SIG-M5 (cell line): ENCODE data around the gene TCF4.

ENCODE experiments used
- DNase-seq: peaks from one replicate; lab custom pipeline; 2025; lab: John Stamatoyannopoulos, UW

The TCF4 gene

DNA sequence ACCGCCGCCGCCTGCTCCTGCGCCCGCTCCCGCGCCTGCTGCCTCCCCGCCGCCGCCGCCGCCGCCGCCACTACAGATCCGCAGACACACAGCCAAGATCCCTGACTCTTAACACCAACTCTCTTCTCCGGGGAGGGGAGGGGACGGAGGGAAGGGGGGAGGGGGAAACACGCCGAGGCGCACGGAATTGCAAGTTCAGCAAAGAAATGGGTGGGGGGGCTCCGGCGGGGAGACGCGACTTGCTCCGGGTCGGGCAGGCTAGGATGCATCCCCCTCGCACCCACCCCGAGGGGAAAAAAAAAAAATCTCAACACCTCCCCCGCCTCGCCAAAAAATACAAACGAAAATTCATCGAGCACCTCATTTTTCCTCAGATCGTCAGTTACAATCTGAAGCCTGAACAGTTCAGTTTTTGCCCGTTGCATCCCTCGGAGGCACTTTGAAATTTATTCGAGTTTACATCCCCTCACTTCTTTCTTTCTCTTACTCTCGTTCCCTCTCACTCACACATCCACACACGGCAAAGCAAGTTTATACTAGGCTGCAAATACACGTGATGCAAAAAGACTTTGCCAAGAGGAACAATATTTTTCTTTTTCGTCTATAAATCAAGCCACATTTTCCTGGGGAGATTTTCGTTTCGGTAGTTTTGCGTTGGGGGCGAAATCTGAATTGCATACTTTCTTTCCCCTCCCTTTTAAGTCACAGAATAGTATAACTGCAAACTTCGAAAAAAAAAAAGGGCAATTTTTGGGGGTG lies at the start of gene TCF4:
TSS of gene TCF4 (minus strand) at position 82 of the 759 bp plus-strand sequence. CDS start 1,076 bp downstream, outside the sequence.
- no peak for DNase-seq

DNA sequence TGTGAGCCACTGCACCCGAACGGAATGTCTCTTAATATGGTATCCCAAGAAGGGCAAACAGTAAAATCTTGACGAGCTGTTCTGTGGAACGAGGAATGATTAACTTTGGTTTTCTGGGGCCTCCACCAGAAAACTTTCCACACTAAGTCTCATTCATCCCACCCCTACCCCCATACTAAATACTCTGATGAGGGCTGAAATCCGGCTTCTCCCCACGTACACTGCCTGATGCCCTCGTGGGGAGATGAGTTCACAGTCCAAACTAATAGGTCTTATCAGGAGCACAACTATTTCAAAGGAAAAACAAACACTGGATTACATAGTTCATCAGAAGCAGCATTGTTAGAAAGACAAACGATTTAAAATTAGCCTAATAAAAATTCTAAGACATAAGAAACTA lies 49.2 kb upstream of the TCF4 start:
- DNase-seq = no peak

- no peak for DNase-seq
These were observed 47.4 kb upstream of the TCF4 start for GRCh38 chr18:55635439-55635838.

- peak; percentile 60 for DNase-seq
These were observed 46.6 kb upstream of the TCF4 start for GRCh38 chr18:55634545-55634944.

DNA sequence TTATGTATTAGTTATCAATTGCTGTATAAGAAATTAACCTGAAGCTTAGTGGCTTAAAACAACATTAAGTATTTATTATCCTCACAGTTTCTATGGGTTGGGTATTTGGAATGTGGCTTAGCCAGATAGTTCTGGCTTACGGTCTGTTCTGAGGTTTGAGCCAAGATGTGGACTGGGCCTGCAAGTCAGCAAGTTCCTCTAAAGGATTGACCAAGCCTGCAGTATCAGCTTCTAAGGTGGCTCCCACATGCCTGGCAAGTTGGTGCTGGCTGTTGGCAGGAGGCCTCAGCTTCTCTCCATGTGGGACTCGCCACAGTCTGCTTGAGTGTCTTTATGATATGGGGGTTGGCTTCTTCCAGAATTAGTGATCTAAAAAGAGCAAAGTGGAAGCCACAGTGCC lies 45.0 kb upstream of the TCF4 start:
- DNase-seq = no peak

DNA sequence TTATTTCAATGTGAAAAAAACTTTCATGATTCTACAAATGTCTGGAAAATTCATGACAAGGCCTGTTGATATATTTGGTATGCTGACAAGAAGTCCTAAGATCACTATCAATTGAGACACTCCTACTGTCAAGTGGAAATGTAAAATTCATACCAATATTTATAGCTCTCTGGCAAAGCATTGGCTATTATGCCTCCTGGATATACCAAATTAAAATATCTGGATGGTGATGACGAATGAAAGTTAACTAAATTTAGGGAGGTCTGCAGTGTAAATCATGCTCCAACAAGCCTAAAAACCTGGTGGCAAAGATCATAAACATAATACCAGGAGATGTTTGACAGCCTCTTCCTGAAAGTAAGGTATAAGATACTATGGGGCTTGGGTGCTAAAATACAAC lies 41.1 kb upstream of the TCF4 start:
- no peak for DNase-seq

GRCh38 chr18:55627007-55627406 lies 39.0 kb upstream of the TCF4 start:
- no peak for DNase-seq

- DNase-seq = no peak
These were observed 37.9 kb upstream of the TCF4 start for GRCh38 chr18:55625901-55626300.

GRCh38 chr18:55623626-55624025 lies 35.6 kb upstream of the TCF4 start:
- DNase-seq = no peak

DNA sequence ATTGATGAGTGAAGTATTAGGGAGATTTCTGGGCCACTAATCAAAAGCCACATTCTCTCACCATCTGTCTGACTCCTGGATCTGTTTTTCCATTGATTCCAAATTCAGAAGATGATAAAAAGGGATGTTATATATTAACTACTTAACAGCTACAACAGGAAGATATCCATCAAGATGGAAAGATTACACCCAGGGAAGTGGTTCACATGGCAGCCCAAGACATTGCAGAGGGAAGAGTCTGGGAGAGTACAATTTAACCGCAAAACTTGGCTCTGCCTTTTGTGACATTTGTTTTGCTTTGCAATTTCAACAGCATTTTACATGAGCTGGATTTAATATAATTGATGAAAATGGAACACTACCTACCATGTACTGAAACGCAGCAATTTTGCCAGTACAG lies 22.5 kb upstream of the TCF4 start:
- no peak for DNase-seq

DNA sequence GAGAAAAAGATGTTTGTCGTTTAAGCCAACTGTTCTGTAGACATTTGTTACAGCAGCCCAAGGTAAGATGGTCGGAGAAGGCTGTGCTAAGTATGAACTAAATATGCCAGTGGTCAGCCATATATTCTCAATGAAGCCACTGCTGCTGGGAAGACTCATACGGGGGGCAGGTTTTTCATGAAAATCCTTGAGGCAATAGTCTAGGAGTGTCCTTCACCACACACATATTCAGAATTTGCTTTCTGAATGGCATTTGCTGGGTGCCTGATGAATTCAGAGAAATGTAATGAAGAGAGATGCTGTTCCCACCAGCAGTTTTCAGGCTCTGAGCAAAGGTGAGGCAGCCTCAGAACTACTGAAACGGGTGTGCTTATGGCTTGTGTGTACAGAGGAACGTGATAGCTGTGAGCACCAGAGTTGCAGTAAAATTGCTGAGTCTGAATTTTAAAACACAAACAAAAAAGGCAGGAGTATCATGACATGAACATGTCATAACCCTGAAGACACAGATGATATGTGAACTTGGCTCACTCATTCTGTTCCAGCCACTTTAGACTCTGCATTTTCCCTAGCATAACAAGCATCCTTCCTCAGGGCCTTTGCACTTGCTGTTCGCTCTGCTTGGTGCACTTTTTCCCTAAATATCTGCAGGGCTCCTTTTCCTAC lies 21.3 kb upstream of the TCF4 start:
- DNase-seq = no peak

- DNase-seq = no peak
These were observed 20.5 kb upstream of the TCF4 start for GRCh38 chr18:55608497-55608896.

GRCh38 chr18:55607773-55608172 lies 19.8 kb upstream of the TCF4 start:
- DNase-seq = no peak

DNA sequence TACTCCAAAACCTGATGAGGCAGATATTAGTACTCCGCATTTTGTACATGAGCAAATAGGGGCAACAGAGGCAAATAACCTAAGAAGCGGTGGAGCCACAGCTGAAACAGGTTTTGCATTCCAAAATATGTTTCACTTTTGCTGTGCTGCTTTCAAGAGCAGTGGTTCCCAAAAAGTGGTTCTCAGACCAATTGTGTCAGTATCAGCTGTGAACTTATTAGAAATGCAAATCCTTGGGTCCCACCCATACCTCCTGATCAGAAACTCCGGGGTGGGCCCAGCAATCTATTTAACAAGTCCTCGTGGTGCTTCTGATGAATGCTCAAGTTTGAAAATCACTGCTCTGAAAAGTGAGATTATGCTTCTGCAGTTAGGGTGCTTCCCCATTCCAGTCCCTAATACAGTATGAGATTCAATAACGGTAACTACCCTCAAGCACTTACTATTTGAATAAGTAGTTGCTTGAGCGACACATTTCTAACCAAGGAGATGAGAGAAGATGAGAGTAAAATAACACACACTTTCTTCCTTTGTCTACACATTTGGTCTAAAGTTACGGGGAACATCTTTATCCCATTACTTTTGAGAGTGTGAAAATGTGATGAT lies 17.8 kb upstream of the TCF4 start:
- DNase-seq = no peak

GRCh38 chr18:55603775-55604174 lies 15.8 kb upstream of the TCF4 start:
- DNase-seq = no peak

DNA sequence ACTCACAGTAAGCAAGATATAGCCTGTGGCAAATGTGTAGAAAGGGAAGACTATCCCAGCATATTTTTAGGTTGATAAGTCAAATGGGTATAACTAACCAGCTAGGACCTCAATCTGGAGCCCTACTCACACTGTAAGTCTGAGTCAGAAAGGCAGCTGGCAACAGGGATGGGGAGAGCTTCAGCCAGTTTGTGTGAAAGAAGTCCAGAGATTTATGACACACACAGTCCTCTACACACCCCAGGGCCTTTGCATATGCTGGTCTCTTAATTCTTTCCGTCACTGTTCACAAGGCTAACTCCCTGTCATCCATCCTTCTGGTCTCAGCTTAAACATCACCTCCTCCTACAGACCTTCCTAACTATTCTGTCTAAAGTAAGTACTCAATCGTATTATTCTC lies 5.9 kb upstream of the TCF4 start:
- DNase-seq = no peak

GRCh38 chr18:55592572-55592971 lies 4.6 kb upstream of the TCF4 start:
- no peak for DNase-seq

DNA sequence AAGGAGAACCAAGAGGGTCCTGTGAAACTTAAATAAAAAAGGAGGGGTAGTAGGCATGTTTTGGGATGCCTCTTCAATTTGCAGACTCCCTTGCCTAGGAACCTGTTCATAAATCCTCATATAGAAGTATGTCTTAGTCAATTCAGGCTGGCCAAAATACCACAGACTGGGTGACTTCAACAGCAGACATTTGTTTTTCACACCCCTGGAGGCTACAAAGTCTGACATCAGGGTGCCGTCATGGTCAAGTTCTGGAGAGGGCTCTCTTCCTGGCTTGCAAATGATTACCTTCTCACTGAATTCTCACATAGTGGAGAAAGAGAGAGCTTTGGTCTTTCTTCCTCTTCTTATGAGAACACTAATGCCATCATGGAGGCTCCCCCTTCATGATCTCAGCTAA lies 4.1 kb upstream of the TCF4 start:
- no peak for DNase-seq

- DNase-seq = peak; percentile 52
These were observed 1.8 kb upstream of the TCF4 start for GRCh38 chr18:55589625-55590291.

GRCh38 chr18:55588870-55589595 lies 1.0 kb upstream of the TCF4 start:
- DNase-seq = no peak

- DNase-seq = no peak
These were observed 428 bp downstream of the TCF4 start for GRCh38 chr18:55587418-55588110.
